ENCODE data around the gene TNFSF15.

TNFSF15 gene

DNA sequence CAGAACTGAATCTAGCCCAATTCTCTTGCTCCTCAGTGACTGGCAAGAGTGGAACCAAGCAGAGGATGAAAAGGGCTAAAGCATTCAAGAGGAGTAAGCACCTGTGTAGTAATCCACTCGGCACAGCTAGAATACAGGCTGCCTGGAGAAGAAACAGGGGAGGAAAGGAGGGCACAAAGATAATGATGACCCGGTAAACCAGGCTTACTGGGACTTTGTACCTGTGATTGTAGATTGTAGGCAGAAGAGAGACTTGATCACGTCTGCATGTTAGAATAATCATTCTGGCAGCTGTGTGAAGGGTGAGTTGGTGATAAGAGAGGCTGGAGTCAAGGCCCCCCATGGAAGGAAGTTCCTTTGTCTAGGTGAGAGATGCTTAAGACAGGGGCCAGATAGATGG, 20.6 kb upstream of the TNFSF15 start:
- no peak for DNase-seq (ENCODE audit: low read depth)
- TF ChIP-seq, protein P1, sequence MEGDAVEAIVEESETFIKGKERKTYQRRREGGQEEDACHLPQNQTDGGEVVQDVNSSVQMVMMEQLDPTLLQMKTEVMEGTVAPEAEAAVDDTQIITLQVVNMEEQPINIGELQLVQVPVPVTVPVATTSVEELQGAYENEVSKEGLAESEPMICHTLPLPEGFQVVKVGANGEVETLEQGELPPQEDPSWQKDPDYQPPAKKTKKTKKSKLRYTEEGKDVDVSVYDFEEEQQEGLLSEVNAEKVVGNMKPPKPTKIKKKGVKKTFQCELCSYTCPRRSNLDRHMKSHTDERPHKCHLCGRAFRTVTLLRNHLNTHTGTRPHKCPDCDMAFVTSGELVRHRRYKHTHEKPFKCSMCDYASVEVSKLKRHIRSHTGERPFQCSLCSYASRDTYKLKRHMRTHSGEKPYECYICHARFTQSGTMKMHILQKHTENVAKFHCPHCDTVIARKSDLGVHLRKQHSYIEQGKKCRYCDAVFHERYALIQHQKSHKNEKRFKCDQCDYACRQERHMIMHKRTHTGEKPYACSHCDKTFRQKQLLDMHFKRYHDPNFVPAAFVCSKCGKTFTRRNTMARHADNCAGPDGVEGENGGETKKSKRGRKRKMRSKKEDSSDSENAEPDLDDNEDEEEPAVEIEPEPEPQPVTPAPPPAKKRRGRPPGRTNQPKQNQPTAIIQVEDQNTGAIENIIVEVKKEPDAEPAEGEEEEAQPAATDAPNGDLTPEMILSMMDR (IDR thresholded peaks at IDR 0.05; ENCODE audit: low read depth, low read length, missing control alignments), result no peak
- no peak overlapping the region for H3K4me3 ChIP-seq (ENCODE audit: low read depth, low read length)
- in situ Hi-C loops (cut with HindIII; ENCODE audit: low sequenced_read_pairs), result no loop called here

DNA sequence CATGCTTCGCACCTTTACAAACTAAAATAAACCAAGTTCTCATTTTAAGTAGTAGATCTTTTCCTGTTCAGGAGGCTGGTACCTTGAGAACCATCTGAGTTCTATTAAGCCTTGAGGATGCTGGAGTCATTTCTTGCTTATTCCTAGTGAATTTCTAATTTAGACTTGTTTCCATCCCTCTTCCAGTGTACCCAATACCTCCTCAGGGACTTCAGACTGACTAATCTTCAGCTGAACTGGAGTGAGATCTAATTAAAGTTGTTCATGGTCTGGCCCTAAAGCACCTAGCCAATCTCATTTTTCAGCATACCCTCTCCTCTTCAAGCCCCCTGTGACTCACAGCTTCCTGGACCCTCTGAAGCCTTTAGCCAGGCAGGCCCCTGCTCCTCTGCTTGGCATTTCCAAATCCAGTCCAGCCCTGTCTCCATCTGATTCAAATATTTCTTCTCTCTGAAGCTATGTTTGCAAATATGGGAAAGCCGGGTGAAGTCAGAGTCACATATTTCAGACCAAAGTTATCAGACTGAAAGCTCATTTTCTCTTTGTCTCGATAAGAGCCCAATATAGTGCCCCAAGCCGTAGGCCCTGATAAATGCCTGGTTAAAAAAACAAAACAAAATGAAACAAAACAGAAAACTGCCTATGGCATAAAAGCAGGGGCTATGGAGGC, 19.4 kb upstream of the TNFSF15 start:
- in situ Hi-C loops (cut with HindIII; ENCODE audit: low sequenced_read_pairs), result no loop called here
- no peak overlapping the region for H3K4me3 ChIP-seq (ENCODE audit: low read depth, low read length)
- TF ChIP-seq, protein P1 (IDR thresholded peaks at IDR 0.05; ENCODE audit: low read depth, low read length, missing control alignments), result no peak
- DNase-seq (ENCODE audit: low read depth), result no peak

DNA sequence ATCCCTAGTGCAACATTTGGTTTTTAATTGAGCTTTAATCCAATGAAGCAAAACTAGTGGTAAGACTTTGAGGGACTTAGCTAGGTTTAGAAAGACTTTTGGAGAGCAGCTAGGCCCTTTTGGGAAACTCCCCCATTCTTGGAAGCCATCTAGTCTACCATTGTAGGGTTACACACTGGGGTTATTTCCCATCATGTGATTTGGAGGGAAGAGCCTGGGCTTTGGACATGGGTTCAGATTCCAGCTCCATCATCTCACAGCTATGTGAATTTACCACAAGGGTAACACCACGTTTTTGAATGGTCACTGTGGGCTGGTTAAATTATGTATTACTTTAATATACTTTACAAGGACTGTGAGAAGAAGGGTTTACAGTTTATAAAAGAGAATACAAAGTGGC, 18.3 kb upstream of the TNFSF15 start:
- TF ChIP-seq, protein P1 (IDR thresholded peaks at IDR 0.05; ENCODE audit: low read depth, low read length, missing control alignments), result no peak
- no peak overlapping the region for H3K4me3 ChIP-seq (ENCODE audit: low read depth, low read length)
- DNase-seq (ENCODE audit: low read depth), result peak; percentile 39
- in situ Hi-C loops (cut with HindIII; ENCODE audit: low sequenced_read_pairs), result no loop called here

DNA sequence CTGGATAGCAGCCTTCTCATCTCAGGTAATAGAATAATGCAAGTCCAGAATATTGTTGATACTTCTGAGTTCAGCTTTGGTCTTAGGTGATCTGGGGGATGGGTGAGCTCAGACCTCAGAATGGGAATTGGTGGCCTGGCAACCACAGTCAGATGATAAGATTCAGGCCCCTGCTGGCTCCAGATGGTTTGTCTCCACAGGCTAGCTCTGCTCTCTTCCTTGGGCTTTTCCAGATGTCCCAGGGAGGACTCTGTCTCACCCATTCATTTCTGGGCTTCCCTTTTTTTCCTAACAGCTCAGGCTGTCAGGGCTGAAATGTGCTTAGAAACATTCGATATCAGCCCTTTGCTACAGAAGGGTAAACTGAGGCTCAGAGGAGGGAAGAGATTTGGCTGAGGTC, 17.6 kb upstream of the TNFSF15 start:
- no peak for DNase-seq (ENCODE audit: low read depth)
- in situ Hi-C loops (cut with HindIII; ENCODE audit: low sequenced_read_pairs), result no loop called here
- H3K4me3 ChIP-seq (ENCODE audit: low read depth, low read length), result no peak overlapping the region
- TF ChIP-seq, protein P1 (IDR thresholded peaks at IDR 0.05; ENCODE audit: low read depth, low read length, missing control alignments), result no peak

DNA sequence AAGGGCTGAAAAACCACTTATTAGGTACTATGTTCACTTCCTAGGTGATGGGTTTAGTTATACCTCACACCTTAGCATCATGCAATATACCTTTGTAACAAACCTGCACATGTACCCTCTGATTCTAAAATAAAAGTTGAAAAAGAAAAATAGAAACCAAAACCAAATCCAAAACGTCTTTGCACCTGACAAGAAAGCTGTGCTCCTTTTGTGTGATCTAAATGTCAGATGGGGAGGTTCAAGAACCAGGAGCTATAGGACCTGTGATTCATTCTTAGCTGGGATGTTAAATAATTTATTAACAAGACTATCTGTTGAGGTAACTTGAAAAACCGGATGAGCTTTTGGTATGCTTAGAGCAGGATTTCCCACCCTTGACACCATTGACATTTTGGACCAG, 16.9 kb upstream of the TNFSF15 start:
- no peak overlapping the region for H3K4me3 ChIP-seq (ENCODE audit: low read depth, low read length)
- DNase-seq (ENCODE audit: low read depth), result no peak
- in situ Hi-C loops (cut with HindIII; ENCODE audit: low sequenced_read_pairs), result no loop called here
- TF ChIP-seq, protein P1 (IDR thresholded peaks at IDR 0.05; ENCODE audit: low read depth, low read length, missing control alignments), result no peak

DNA sequence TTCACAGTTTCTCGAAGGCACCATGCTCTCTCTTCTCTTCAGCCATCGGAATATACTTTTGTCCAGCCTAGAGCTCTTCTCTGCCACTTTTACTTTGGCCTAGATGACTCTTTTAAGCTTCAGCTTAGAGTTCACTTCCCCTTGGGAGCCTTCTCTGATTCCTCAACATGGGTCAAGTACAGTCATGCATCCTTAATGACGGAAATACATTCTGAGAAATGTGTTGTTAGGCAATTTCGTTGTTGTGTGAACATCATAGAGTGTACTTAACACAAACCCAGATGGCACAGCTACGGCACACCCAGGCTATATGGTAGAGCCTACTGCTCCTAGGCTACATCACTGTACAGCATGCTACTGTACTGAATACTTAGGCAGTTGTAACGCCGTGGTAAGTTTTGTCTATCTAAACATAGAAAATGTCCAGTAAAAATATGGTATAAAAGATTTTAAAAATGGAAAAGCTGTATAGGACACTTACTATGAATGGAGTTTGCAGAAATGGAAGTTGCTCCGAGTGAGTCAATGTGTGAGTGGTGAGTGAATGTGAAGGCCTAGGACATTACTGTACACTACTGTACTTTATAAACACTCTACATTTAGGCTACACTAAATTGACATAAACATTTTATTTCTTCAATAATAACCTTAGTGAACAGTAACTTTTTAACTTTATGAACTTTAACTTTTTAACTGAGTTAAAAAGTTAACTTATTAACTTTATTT, 15.1 kb upstream of the TNFSF15 start:
- no peak overlapping the region for H3K4me3 ChIP-seq (ENCODE audit: low read depth, low read length)
- in situ Hi-C loops (cut with HindIII; ENCODE audit: low sequenced_read_pairs), result no loop called here
- TF ChIP-seq, protein P1 (IDR thresholded peaks at IDR 0.05; ENCODE audit: low read depth, low read length, missing control alignments), result no peak
- no peak for DNase-seq (ENCODE audit: low read depth)
